ENCODE results near the gene EYA2.
A peak's percentile ranks its signal among the peaks of the same experiment; 100 is the strongest.

Gene EYA2

DNA sequence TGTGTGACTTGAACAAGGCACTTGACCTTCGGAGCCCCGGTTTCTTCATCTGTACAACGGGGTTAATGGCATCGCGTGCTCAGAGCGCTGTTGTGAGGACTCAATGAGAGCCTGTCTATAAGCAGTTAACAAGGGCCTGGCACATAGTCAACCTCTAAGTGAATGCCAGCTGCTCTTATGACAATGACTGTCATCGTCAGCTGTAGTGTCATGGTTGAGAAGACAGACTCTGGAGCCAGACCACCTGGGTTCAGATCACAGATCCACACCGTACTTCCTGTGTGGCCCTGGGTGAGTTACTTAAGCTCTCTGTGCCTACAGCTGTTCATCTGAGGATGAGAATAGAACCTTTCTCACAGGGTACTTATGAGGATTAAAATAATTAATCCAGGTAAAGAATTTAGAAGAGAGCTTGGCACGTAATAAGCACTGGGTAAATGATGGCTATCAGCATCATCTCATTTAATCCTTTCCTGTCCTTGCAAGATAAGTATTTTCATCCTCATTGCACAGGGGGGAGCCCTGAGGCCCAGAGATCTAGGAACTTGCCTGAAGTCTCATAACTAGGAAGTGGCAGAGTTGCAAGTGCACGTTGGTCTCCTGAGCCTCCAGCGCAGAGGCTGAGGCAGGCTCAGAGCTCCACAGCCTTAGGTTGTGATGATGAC lies 105.3 kb downstream of the EYA2 start:
- no peak for DNase-seq

GRCh38 chr20:47003223-47003622 lies 108.6 kb downstream of the EYA2 start:
- no peak for DNase-seq

DNA sequence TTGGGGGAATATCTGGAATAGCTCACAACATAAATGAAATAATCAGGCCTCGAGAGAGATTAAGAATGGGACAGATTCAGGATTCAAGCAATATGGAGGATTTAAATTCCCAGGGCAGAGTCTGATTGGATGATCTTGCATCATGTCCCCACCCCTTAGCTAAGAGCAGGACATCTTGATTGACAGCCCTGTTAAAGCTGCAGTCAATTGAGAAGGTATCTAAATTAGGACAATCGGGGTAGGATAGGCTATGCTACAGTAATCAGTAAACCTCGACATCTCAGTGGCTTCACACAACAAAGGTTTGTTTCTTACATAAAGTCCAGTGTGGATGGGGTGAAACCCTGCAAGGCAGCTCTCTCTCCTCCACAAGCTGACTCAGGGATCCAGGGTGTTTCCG lies 109.5 kb downstream of the EYA2 start:
- no peak for DNase-seq

- DNase-seq, result no peak
Measured at GRCh38 chr20:47007826-47008655, 113.4 kb downstream of the EYA2 start.

DNA sequence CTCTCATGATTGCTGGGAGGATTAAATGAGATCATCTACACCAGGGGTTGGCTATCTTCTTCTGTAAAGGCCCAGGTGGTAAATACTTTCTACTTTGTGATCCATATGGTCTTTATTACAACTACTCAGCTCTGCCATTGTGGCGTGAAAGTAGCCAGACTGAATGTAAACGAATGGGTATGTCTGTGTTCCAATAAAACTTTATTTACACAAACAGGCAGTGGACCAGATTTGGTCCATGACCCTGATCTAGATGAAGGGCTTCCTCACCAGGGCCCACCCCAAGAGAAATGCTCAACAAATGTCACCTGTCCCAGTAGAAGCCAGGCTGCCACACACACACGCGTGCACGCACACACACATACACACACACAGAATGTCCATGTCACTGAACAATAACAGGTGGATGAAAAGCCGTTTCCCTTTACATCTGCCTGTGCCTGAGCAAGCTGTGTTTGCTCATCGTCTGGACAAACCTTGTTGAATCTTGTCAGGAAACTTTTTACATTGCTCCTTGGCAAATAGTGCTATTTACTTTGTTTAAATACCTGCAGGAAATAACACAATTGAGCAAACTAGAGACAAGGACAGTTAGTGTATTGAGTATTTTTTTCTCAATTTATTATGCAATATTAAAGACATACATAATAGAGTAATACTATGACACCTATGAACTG lies 114.3 kb downstream of the EYA2 start:
- DNase-seq, result no peak

DNA sequence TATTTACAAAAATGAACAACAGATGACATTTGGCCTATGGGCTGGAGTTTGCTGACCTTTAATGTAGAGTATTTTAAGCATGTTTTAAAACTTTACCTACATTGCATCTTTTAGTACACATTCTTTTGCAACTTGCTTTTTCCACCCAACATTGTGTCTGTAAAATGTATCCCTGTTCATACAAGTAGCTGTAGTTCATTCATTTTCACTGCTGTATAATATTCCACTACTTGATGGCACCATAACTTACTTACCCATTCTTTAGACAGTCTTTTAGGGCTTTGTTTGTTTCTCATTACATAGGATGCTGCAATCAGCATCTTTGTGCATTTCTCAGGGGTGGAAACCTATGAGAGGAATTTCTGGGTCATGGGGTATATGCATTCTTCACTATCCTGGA lies 115.1 kb downstream of the EYA2 start:
- DNase-seq, result no peak

DNA sequence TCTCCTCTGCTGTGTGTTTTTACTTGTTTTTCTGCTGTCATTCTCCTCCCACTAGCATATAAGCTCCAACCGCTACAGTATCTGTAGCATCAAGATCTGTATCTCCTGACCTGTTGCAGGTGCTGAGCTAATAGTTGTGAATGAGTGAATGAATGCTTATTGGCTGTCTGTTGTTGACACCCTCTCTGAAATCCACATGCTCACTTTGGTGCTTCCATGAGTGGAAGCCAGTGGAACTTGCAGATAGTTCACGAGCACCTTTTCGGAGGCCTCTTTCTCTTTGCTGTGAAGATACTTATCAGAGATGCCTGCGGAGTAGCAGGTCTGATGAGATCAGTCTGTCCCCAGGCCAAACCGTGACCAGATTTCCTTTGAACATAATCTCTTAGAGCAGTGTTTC lies 117.3 kb downstream of the EYA2 start:
- no peak for DNase-seq

DNA sequence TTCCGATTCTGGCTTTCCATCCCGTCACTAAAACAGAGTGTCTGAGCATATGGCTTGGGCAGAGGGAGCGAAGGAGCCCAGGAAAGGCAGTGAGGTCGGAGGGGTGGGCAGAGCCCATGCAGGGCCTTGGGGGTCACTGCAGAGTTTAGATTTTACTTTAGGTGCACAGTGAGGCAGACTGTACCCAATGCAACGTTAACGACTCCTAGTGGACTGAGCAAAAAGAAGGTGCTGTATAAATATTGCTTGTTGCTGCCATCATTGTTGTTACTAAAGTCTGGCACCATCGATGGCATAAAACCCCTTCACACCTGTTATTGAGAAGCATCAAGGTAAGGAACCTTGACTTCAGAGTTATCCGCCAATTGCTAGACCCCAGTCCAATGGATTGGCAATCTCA lies 119.0 kb downstream of the EYA2 start:
- no peak for DNase-seq

- no peak for DNase-seq
Measured at GRCh38 chr20:47016068-47016664, 121.5 kb downstream of the EYA2 start.

- DNase-seq, result no peak
Measured at GRCh38 chr20:47018381-47018780, 123.7 kb downstream of the EYA2 start.

DNA sequence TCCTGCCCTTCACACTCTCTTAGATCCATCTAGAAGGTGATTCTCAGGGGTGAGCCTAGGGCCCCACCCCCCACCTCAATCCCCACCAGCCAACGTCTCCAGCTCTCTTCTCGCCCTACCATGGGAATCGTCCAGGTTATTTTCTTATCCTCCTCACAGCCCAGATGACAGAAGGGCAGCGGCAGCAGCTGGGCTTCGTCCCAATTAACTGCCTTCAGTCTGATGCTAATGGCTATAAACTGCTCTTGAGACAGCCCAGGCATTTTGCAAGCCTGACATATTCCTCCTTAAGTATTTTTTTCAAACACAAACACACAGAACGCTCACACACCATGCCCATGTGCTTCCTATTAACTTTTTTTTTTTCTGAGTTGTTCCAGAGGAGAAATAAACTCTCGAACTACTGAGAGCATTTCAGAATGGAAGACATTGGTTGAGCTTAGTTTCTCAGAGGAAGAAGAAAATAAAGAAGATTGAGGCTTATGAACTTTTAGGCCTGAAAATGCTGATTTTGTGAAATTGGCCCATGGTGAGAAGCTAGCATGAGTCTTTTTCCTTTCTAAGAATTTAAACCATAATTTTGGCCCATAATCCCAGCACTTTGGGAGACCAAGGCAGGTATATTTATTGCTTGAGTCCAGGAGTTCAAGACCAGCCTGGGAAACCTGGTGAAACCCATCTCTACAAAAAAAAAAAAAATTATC lies 124.6 kb downstream of the EYA2 start:
- DNase-seq, result peak in 1 of 51 donors; percentile 4

DNA sequence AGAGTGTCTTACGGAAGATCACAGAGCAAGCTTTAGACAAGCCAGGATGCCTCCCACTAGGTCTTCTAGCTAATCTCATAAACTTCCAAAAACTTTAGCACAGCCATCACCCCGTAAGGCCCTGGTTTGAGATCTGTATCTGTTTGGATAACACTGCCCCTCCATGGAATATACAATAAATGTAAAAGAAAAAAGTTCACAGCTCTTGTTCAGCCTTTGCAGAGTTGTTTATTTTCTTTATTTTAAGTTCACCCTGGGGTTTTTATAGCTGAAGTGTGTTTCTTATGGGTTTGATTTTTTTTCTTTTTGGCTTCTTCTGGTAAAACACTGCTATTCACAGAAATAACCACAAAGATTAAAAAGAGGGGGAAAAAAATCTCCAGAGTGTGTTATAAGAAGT lies 125.6 kb downstream of the EYA2 start:
- no peak for DNase-seq

DNA sequence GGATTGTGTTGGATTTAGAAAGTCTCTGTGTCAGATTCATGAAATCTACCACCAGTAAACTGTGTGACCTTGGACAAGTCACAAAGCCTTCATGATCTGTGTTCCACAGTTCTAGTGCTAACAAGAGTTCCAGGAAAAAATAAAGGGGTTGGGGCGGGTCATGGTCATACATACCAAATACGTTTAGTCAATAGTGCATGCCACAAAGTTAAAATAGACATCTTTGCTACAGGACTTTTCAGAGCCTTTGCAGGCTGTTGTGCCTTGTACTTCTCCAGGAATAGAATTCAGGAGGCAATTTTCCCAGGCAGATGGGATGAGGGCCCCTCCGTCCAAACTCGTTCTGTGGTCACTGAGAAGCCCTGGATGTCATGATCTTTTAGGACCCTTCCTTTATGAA lies 127.2 kb downstream of the EYA2 start:
- no peak for DNase-seq

DNA sequence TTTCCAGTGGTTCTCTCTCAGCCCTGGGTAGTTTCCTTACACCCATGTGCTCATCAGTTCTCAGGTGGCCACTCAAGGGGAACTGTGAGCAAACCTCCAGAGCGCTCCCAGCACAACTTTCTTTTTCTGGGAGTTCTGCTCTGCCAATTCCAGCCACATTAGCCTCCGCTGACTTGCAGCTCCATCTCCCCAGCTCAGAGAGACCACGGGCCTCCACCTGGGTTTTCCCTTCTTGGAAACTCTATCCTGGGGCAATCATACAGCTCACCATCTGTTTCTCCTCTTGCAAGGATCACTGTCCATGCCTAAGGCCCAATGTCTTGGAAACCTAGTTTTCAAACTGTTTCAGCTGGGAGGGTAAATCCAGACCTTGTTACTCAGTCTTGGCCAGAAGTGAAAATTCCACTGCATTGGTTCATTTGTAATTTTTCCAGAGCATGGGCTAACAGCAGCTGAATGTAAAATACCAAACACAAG lies 129.9 kb downstream of the EYA2 start:
- DNase-seq, result no peak

DNA sequence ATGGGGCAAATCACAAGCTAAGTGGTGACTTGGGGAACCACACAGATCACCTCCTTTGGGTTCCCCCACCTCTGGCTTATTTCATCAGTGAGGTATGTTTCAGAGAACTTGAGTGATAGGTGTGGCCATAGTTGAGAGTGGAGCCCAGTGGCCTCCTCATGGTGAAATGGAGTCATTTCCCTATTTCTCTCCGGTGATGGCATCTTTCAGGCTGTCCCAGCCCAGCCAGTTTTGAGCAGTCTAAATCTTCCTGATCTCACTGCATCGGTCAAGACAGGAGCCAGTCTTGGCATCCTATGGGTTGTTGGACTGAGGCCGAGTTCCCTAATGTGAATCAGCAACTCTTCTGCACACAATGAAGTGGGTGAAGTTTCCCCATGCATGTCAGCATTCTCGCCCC lies 132.4 kb downstream of the EYA2 start:
- DNase-seq, result no peak

DNA sequence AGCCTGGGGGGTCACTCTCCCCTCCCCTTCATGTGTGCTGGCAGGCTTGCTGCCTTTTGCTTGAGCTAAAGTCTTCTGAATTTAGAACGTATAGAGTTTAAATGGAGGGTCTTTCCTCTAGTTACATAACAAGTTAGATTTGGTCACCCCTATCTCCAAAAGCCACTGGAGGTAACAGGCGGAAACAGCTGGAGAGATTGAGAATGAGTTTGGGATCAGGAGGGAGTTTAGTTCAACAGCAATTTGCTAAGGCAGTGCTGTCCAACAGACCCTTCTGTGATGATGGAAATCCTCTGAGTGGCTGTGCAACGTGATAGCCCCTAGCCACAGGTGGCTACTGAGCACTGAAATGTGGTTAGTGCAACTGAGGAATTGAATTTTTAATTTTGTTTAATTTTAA lies 132.8 kb downstream of the EYA2 start:
- no peak for DNase-seq

DNA sequence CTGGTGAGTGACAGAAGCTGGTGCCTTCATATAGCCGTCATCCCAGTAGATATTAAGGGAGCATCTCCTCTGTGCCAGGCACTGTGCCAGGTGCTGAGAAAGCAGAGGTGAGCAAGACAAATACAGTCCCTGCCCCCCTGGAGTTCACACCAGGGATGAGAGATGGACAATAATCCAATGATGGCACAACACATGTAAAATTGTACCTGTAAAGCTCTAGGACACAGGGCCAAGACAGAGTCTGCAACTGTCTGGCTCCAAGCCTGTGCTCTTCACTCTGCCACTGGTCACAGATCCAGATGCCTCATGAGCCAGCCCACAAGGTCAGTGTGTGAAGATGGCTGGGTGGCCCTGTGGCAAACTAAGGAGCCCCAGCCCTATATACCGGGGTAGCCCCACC lies 133.8 kb downstream of the EYA2 start:
- no peak for DNase-seq

DNA sequence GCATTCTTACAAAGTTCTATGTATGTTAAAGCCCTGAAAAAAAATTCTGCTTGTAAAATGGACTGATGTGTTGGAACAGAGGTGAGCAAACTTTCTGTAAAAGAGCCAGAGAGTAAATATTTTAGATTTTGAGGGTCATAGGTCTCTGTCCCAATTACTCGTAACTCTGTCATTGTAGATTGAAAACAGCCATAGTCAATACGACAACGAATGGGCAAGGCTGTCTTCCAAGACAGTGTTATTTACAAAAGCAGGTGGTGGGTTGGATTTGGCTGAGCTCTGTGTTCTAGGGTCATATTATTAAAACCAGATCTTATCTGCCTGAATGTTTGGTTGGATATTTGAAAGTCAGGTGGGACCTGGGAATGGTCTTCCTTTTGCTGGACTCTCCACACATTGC lies 135.2 kb downstream of the EYA2 start:
- no peak for DNase-seq

DNA sequence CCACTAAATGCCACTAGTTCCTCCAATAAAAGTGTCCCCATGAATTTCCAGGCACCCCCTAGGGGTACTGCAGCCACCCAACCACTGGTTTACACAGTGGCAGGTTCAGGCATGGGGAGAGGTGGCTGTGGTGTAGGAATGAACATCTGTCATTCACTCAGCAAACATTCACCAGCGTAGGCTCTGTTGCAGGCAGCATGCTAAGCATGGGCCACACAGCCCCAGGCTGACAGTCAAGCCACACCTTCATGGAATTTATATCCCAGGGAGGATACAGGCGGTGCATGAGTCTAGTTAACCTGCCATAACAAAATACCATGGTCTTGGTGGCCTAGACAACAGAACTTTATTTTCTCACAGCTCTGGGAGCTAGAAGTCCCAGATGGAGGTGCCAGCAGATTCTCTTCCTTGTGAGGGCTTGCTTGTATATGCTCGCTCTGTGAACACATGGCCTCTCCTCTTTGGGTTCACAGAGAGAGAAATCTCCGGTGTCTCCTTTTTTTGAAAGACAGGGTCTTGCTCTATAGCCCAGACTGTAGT lies 135.7 kb downstream of the EYA2 start:
- no peak for DNase-seq

GRCh38 chr20:47031004-47031403 lies 136.4 kb downstream of the EYA2 start:
- DNase-seq, result no peak

GRCh38 chr20:47031821-47032220 lies 137.2 kb downstream of the EYA2 start:
- DNase-seq, result no peak
